GM21528 (cell line): Measurements from ENCODE around the gene TMEM132C.

Source experiments
- ATAC-seq: cut with Tn5 transposase; IDR thresholded peaks from one replicate; pipeline ENCODE4 v1.9.1; 2021; ENCODE audit warnings: mild to moderate bottlenecking, moderate library complexity; ENCODE audit not compliant: unreplicated experiment, low FRiP score

TMEM132C gene

DNA sequence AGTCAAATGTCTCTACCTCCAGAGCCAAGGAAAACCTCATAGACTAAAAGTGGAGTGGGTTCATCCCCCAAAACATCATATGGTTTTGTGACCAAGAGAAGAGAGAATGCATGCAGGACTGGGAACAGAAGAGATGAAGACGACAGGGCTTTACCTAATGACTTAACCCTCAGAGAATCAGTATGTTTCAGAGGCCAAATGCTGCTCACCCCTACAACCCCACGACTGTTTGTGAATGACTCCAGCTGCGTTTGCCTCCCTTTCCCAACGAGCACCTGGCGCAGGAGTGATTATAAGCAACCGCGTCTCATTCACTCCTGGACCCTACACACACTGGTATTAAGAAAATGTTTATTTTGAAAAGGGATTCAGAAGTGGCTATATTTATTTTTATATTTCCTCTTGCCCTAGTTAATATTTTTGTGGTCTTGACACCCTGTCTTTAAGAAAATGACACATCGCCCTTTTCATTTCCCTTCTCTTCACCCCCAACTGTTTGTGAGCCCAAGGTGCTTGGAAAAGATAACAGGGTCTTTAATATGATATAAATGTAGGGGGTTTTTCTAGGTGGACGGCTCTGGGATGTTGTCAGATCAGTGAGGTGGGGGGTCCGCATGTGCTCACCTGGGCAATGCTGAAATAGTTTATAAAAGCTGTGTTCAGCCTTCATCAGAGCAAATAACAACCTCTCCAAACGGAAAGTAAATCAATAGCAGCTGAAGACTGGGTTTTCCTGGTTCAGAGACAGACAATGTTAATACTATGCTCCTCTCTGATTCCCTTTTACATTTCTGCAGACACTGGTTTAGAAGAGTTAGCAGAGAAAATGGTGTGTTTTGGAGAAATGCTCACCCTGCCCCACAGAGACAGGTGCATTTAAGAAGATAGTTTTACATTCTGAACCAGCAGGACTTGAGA, 479.1 kb downstream of the TMEM132C start:
- ATAC-seq = no peak

GRCh38 chr12:128747441-128747840, 480.5 kb downstream of the TMEM132C start:
- no peak for ATAC-seq

DNA sequence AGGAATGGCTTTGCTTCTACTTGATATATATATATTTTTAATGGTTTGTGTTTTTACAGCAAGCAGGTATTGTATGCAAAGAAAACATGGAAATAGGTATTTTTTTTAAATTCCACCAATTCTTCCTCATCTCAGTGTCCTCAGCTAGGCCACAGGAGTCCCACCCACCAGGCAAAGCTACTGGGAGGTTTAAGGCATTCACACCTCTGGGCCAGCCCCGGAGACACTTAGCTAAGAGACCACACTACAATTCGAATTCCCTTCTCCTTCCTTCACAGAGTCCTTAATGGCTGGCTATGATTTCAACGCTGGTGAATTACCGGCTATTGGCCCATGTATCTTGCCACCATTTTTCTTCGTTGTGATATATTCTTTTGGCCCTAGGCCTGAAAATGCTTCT, 485.4 kb downstream of the TMEM132C start:
- ATAC-seq = no peak

- ATAC-seq = no peak
Measured at GRCh38 chr12:128753438-128753837, 486.5 kb downstream of the TMEM132C start.

DNA sequence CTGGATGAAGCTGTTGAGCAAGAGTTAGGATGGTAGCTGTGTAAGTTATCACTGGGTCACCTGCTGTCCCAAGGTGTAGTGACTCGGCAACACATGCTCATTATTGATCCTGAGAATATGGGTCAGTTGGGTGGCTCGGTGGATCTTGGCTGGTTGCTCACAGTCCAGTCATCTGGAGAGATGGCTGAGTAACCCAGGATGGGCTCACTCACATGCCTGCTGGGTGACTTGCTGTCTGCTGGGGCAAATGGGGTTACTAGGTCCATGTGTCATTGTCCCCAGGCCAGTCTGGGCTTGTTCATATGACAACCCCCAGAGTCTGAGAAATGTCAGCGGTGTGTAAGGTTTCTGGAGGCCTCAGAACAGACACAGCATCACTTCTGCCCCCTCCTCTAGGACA, 487.3 kb downstream of the TMEM132C start:
- ATAC-seq = no peak

DNA sequence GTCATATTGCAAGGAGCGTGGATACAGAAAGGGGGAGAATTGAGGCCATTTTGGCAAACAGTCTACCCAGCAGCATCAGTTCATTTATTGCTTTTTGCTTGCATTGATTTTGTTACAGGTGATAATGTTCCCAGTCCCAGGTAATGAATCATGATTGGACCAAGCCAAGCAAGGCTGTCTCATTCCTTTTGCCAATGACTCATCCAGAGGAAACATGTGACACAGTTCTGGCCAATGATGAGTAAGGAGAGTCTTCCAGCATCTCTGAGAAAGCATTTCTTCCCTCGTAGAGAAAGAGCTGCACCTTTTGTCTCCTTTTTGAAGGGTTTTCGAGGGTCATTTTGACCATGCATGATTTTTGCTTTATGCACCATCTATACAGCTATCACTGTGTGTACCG, 488.6 kb downstream of the TMEM132C start:
- no peak for ATAC-seq
